ENCODE results near the gene MRPS18A. TPM values are rescaled to one million over a fixed set of nuclear protein-coding genes. Genes with fewer than 3 reads are reported as not detected.

MRPS18A gene
- total and polyA plus RNA-seq, 9 of the 15 experiments (the other 6 are each of a cell fraction or from before 2014, with no cell fraction given): 87.5 to 243 (median 125) TPM

DNA sequence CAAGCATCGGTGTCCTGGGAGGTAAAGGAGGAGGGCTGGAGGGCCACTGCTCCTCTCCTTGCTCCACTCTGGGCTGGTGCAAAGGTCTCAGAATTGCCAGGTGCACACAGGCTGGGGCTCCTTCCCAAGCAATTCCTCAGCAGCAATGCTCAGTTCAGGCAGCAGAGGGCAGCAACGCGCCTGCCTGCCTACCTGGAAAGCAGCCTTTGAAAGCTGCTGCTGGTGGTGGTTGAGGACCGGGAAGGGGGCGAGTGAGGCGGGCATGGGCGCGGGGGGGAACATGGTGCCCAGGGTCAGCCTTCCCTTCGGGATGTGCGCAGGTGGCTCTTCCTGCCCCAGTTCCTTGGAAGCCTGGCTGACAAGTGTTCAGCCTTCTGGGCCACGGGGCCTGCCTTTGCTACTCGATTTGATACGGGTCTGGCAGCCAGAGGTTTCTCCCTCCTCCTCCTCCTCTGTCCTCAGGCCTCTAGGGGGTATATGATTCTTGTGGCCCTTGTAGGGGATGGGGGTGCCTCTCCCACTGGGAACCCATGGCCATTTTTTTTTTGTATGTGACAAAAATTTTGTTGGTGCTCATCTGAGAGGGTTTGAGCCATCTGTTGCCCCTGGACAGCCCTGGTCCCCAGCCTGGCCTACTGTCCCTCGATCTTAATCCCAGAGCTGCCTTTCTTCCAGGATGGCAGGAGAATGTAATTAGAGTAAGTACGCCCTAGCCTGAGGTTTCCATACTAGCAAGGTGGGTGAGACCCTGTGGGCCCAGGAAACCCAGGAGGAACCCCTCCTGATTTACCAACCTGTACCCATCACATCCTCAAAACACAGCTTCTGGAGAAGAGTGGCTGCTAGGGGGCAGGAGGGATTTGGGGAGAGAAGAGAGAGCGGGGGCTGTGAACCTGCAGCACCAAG, 20.1 kb downstream of the MRPS18A start (continued):
- no peak for TF ChIP-seq CREBBP (IDR thresholded peaks at IDR 0.05; ENCODE audit: low read depth, low read length)
- TF ChIP-seq CSDE1 (IDR thresholded peaks at IDR 0.05): no peak
- TF ChIP-seq RAD21 (CRISPR knock-in tag; conservative IDR thresholded peaks at IDR 0.05 in 1 of 2, IDR thresholded peaks at IDR 0.05 in 1 of 2): peak; percentile 92 to 96
- no peak for TF ChIP-seq NELFE (IDR thresholded peaks at IDR 0.05; ENCODE audit: insufficient read depth, insufficient read length)
- TF ChIP-seq ZNF165 (CRISPR knock-in tag; IDR thresholded peaks at IDR 0.05; ENCODE audit: borderline replicate concordance): 0 out of 2 replicates have a peak, but pooled peaks have one; percentile 11
- TF ChIP-seq, protein P1, sequence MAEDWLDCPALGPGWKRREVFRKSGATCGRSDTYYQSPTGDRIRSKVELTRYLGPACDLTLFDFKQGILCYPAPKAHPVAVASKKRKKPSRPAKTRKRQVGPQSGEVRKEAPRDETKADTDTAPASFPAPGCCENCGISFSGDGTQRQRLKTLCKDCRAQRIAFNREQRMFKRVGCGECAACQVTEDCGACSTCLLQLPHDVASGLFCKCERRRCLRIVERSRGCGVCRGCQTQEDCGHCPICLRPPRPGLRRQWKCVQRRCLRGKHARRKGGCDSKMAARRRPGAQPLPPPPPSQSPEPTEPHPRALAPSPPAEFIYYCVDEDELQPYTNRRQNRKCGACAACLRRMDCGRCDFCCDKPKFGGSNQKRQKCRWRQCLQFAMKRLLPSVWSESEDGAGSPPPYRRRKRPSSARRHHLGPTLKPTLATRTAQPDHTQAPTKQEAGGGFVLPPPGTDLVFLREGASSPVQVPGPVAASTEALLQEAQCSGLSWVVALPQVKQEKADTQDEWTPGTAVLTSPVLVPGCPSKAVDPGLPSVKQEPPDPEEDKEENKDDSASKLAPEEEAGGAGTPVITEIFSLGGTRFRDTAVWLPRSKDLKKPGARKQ (CRISPR knock-in tag; IDR thresholded peaks at IDR 0.05): no peak
- no peak for TF ChIP-seq SAFB2 (IDR thresholded peaks at IDR 0.05; ENCODE audit: borderline replicate concordance, low read depth, low read length, severe bottlenecking)
- TF ChIP-seq, protein P2, sequence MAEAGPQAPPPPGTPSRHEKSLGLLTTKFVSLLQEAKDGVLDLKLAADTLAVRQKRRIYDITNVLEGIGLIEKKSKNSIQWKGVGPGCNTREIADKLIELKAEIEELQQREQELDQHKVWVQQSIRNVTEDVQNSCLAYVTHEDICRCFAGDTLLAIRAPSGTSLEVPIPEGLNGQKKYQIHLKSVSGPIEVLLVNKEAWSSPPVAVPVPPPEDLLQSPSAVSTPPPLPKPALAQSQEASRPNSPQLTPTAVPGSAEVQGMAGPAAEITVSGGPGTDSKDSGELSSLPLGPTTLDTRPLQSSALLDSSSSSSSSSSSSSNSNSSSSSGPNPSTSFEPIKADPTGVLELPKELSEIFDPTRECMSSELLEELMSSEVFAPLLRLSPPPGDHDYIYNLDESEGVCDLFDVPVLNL (CRISPR knock-in tag; IDR thresholded peaks at IDR 0.05; ENCODE audit: low read depth): no peak
- TF ChIP-seq ZNF740 (CRISPR knock-in tag; IDR thresholded peaks at IDR 0.05): peak; percentile 71; the same call in 1 of the 2 replicates
- TF ChIP-seq ZNF740 (tag; IDR thresholded peaks at IDR 0.05): no peak
- no peak for TF ChIP-seq TSHZ1 (CRISPR knock-in tag; IDR thresholded peaks at IDR 0.05)
- TF ChIP-seq FOXA1 (IDR thresholded peaks at IDR 0.05; ENCODE audit: borderline replicate concordance): no peak
- TF ChIP-seq GABPB1 (CRISPR knock-in tag; IDR thresholded peaks at IDR 0.05): peak; percentile 55; the same call in 1 of the 2 replicates
- TF ChIP-seq KAT7 (CRISPR knock-in tag; IDR thresholded peaks at IDR 0.05; ENCODE audit: borderline replicate concordance): no peak
- TF ChIP-seq BDP1 (IDR thresholded peaks at IDR 0.05; ENCODE audit: insufficient read depth, insufficient read length): no peak
- TF ChIP-seq RBM17 (IDR thresholded peaks at IDR 0.05; ENCODE audit: borderline replicate concordance, low read depth, low read length): no peak
- no peak for TF ChIP-seq GTF2A2 (tag; IDR thresholded peaks at IDR 0.05)
- TF ChIP-seq SMARCA5 (IDR thresholded peaks at IDR 0.05): no peak
- TF ChIP-seq, protein P3, sequence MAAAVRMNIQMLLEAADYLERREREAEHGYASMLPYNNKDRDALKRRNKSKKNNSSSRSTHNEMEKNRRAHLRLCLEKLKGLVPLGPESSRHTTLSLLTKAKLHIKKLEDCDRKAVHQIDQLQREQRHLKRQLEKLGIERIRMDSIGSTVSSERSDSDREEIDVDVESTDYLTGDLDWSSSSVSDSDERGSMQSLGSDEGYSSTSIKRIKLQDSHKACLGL (CRISPR knock-in tag; IDR thresholded peaks at IDR 0.05; ENCODE audit: borderline replicate concordance, poor library complexity, severe bottlenecking): no peak
